Mucosa of descending colon (tissue), 3 donors: Measurements from ENCODE around the gene PDE11A. TPM values are rescaled to one million over a fixed set of nuclear protein-coding genes. Genes with fewer than 3 reads are reported as not detected.

Source experiments
- ATAC-seq: fragments of 200-7000 bp; cut with Tn5 transposase; one replicate; pipeline ENCODE4 v1.9.1; 2020; ENCODE audit warnings: mild to moderate bottlenecking, moderate library complexity
- DNase-seq, 3 donors: peaks; one replicate each; pipeline ENCODE4 v3.0.0-alpha.2; 2020
- H3K36me3 ChIP-seq: fragments of 200-600 bp; one replicate; pipeline ENCODE4 v1.8.0; 2021; ENCODE audit warnings: low read depth, mild to moderate bottlenecking
- H3K4me1 ChIP-seq: fragments of 200-600 bp; one replicate; pipeline ENCODE4 v1.8.0; 2021; ENCODE audit warnings: low read depth, mild to moderate bottlenecking
- H3K4me3 ChIP-seq: fragments of 200-600 bp; one replicate; pipeline ENCODE4 v1.8.0; 2021; ENCODE audit warnings: mild to moderate bottlenecking
- H3K9me3 ChIP-seq: fragments of 200-600 bp; one replicate; pipeline ENCODE4 v1.8.0; 2021; ENCODE audit warnings: mild to moderate bottlenecking
- intact Hi-C, 2 donors: fragments of 100-400 bp; cut with DNase I in 1 of 2; cut with micrococcal nuclease in 1 of 2; formaldehyde crosslinking; loops; one replicate each; pipeline versions ENCODE4 v1.11.0 to v1.11.1; 2022; cut with DNase I, micrococcal nuclease
- total RNA-seq, 3 donors: library from RNA; stranded (reverse); fragmentation: NEBNext Ultra II Directional in 2 of 3; extraction: Animal tissue kit (Norgen Biotek cat#: 25700) in 2 of 3; gene quantifications; one replicate each; pipeline versions ENCODE4 v1.2.1 to v1.2.4, GENCODE V29; 2021 to 2023
- TF ChIP-seq, protein P1 (sequence below): fragments of 200-600 bp; IDR thresholded peaks from one replicate; pipeline ENCODE4 v1.8.0; 2022; ENCODE audit warnings: antibody characterized with exemption, mild to moderate bottlenecking
- donor health status: DM: no; HTN: no; CAD: no; lungs with moderate emphysema.
- donor health status: DM: no; HTN: no; CAD: no.
- donor health status: DM: no; HTN: yes; CAD: no.

Gene PDE11A
- total RNA-seq, 3 donors from 2014 or later, result 1.0 to 3.2 (median 2.7) TPM

- DNase-seq (no peak), ATAC-seq (no peak)
- Histone ChIP-seq H3K4me3 (no peak overlapping the region), H3K36me3 (no peaks in the 10 kb centered on the region), H3K4me1 (no peaks in the 10 kb centered on the region), H3K9me3 (no peaks in the 10 kb centered on the region)
- intact Hi-C loops, result no loop called here
- TF ChIP-seq, protein P1, sequence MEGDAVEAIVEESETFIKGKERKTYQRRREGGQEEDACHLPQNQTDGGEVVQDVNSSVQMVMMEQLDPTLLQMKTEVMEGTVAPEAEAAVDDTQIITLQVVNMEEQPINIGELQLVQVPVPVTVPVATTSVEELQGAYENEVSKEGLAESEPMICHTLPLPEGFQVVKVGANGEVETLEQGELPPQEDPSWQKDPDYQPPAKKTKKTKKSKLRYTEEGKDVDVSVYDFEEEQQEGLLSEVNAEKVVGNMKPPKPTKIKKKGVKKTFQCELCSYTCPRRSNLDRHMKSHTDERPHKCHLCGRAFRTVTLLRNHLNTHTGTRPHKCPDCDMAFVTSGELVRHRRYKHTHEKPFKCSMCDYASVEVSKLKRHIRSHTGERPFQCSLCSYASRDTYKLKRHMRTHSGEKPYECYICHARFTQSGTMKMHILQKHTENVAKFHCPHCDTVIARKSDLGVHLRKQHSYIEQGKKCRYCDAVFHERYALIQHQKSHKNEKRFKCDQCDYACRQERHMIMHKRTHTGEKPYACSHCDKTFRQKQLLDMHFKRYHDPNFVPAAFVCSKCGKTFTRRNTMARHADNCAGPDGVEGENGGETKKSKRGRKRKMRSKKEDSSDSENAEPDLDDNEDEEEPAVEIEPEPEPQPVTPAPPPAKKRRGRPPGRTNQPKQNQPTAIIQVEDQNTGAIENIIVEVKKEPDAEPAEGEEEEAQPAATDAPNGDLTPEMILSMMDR, result no peak
These were observed 409.7 kb downstream of the PDE11A start for GRCh38 chr2:177662895-177663294.

GRCh38 chr2:177660742-177661141 lies 411.8 kb downstream of the PDE11A start:
- intact Hi-C loops, result no loop called here
- TF ChIP-seq, protein P1, result no peak

GRCh38 chr2:177658309-177658708 lies 414.3 kb downstream of the PDE11A start:
- no peak overlapping the region for H3K4me3 ChIP-seq
- H3K9me3 ChIP-seq, result no peaks in the 10 kb centered on the region
- intact Hi-C loops, result no loop called here
- H3K4me1 ChIP-seq, result no peaks in the 10 kb centered on the region
- DNase-seq (no peak), ATAC-seq (no peak)
- H3K36me3 ChIP-seq, result no peaks in the 10 kb centered on the region
- TF ChIP-seq, protein P1, result no peak

More at GRCh38 chr2:177660742-177661141, 411.8 kb downstream of the PDE11A start:
- Histone ChIP-seq H3K9me3 (no peaks in the 10 kb centered on the region), H3K36me3 (no peaks in the 10 kb centered on the region), H3K4me3 (no peak overlapping the region), H3K4me1 (no peaks in the 10 kb centered on the region)
- ATAC-seq (no peak), DNase-seq (no peak)

DNA sequence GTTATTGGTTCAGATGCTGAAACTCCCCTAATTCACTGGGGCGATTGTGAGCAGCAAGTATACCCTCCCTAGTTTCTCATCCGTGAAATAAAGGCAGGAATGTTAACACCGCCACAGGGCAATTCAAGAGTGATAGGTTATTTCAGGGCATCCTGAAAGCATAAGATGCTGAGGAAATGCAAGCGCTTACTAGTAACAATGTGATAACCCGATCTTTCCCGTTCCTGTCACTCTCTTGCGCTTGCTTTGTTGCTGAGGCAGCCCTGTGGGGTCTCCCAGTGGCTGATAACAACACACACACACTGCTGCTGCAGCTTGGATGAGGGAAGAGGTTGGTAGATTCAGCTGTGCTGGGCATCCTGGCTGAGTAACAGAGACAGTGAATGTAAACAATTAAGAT lies 420.7 kb downstream of the PDE11A start:
- TF ChIP-seq, protein P1, result no peak
- Histone ChIP-seq H3K4me1 (no peaks in the 10 kb centered on the region), H3K9me3 (no peaks in the 10 kb centered on the region), H3K4me3 (no peak overlapping the region), H3K36me3 (no peaks in the 10 kb centered on the region)
- intact Hi-C loops, result no loop called here
- DNase-seq (no peak), ATAC-seq (no peak)

DNA sequence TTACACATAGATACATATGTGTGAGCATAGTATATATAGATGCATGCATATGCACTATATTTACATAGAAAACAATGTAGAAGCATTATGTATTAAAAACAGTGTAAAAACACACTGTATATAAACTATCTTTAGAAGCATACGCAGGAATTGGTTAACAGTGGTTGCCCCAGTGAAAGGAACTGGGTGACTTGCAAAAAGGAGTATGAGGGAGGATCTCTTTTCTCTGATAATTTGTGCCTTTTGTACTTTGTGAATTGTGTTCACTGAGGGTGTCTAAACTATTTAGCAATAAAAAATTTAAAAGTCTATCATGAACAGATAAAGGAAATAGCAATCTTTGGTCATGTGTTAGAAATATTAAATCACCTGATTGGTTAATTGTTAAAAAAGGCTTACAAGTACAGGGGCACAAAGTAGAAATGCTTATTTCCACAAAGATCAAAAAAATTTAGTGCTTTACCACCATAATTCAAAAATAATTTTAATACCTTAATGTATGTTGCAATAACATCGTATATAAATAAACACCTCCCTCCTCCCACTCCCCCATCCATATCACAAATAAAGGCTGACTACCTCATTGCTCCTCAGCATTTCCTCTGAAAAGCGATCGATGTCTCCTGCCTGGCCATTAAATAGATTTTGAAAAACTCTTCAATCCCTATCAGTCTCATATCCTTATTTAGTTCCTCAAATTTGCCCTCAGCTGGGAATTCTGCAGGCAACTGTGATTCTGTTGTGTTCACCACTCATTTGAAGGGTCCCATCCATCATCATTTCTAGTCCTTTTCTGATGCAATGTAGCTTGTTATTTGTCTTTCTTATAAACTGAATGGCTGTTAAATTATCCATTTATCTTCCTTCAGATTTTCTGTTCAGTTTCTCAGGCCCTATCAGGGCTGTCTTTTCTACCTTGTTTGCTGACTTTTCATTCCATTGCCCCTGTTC lies 422.7 kb downstream of the PDE11A start:
- intact Hi-C loops, result no loop called here
- H3K9me3 ChIP-seq, result no peaks in the 10 kb centered on the region

More for the DNA sequence above, 422.7 kb downstream of the PDE11A start:
- TF ChIP-seq, protein P1, result no peak
- no peaks in the 10 kb centered on the region for H3K4me1 ChIP-seq
- no peak for DNase-seq
- no peaks in the 10 kb centered on the region for H3K36me3 ChIP-seq
- ATAC-seq, result no peak
- no peak overlapping the region for H3K4me3 ChIP-seq
